Measurements from ENCODE around the gene CDK5R1.
"Not testable (repeated sequence)": the region's sequence is repeated elsewhere in the genome, so short reads cannot be mapped to it uniquely, and the experiment has no call there.

Gene CDK5R1

GRCh38 chr17:32520737-32521404 lies 34.1 kb downstream of the CDK5R1 start:
- ATAC-seq (replicated peaks) (no peak), DNase-seq (no peak)
- peak overlapping the region; percentile 59 for H3K27ac Mint-ChIP-seq
- H3K36me3 Mint-ChIP-seq, result peaks cover 2 to 8% of the 10 kb centered on the region in 2 donors
- H3K4me1 Mint-ChIP-seq, result peaks cover 54 to 97% of the 10 kb centered on the region in 2 donors
- H3K27me3 Mint-ChIP-seq, result peaks cover 0 to 9% of the 10 kb centered on the region in 2 donors
- peak overlapping the region; percentile 4 to 78 for H3K4me3 Mint-ChIP-seq
- H3K9me3 Mint-ChIP-seq, result no peaks in the 10 kb centered on the region

- Mint-ChIP-seq H3K4me3 (peak overlapping the region; percentile 46 to 67), H3K4me1 (peaks cover 46 to 93% of the 10 kb centered on the region in 2 donors), H3K9me3 (no peaks in the 10 kb centered on the region), H3K27me3 (peaks cover 0 to 16% of the 10 kb centered on the region in 2 donors), H3K36me3 (peaks cover 2 to 12% of the 10 kb centered on the region in 2 donors), H3K27ac (peak overlapping the region; percentile 95)
- peak; percentile 72 to 75 for ATAC-seq (replicated peaks)
- DNase-seq, result peak; percentile 76
Measured at GRCh38 chr17:32523017-32523680, 36.4 kb downstream of the CDK5R1 start.

- H3K4me1 Mint-ChIP-seq, result peaks cover 48 to 93% of the 10 kb centered on the region in 2 donors
- peak overlapping the region; percentile 44 to 67 for H3K4me3 Mint-ChIP-seq
- ATAC-seq (replicated peaks) (peak; percentile 70 to 78), DNase-seq (peak; percentile 48)
- H3K27me3 Mint-ChIP-seq, result peaks cover 0 to 13% of the 10 kb centered on the region in 2 donors
- H3K36me3 Mint-ChIP-seq, result peaks cover 2 to 16% of the 10 kb centered on the region in 2 donors
- H3K27ac Mint-ChIP-seq, result peak overlapping the region; percentile 95
- no peaks in the 10 kb centered on the region for H3K9me3 Mint-ChIP-seq
Measured at GRCh38 chr17:32523827-32524552, 37.2 kb downstream of the CDK5R1 start.

- peaks cover 2 to 16% of the 10 kb centered on the region in 2 donors for H3K36me3 Mint-ChIP-seq
- peaks cover 48 to 88% of the 10 kb centered on the region in 2 donors for H3K4me1 Mint-ChIP-seq
- peaks cover 0 to 11% of the 10 kb centered on the region in 2 donors for H3K27me3 Mint-ChIP-seq
- peak overlapping the region; percentile 95 for H3K27ac Mint-ChIP-seq
- ATAC-seq (replicated peaks); H3K9me3 Mint-ChIP-seq; DNase-seq: not testable (repeated sequence)
- H3K4me3 Mint-ChIP-seq, result peak overlapping the region in 1 of 2 donors; percentile 67
Measured at GRCh38 chr17:32524553-32524880, 37.7 kb downstream of the CDK5R1 start.

- Mint-ChIP-seq H3K4me3 (no peak overlapping the region), H3K27me3 (peaks cover 0 to 8% of the 10 kb centered on the region in 2 donors), H3K9me3 (no peaks in the 10 kb centered on the region), H3K4me1 (peaks cover 44 to 82% of the 10 kb centered on the region in 2 donors), H3K27ac (peak overlapping the region; percentile 95), H3K36me3 (peaks cover 2 to 16% of the 10 kb centered on the region in 2 donors)
- no peak for ATAC-seq (replicated peaks)
- no peak for DNase-seq
Measured at GRCh38 chr17:32525122-32525521, 38.3 kb downstream of the CDK5R1 start.

GRCh38 chr17:32527146-32527545 lies 40.4 kb downstream of the CDK5R1 start:
- peaks cover 2 to 13% of the 10 kb centered on the region in 2 donors for H3K36me3 Mint-ChIP-seq
- no peaks in the 10 kb centered on the region for H3K9me3 Mint-ChIP-seq
- H3K4me1 Mint-ChIP-seq, result peaks cover 31 to 67% of the 10 kb centered on the region in 2 donors
- ATAC-seq (replicated peaks) (no peak), DNase-seq (no peak)
- H3K4me3 Mint-ChIP-seq, result no peak overlapping the region
- peak overlapping the region; percentile 67 for H3K27ac Mint-ChIP-seq
- H3K27me3 Mint-ChIP-seq, result peaks cover 0 to 8% of the 10 kb centered on the region in 2 donors

GRCh38 chr17:32528825-32529224 lies 42.0 kb downstream of the CDK5R1 start:
- peaks cover 4 to 13% of the 10 kb centered on the region in 2 donors for H3K36me3 Mint-ChIP-seq
- H3K9me3 Mint-ChIP-seq, result no peaks in the 10 kb centered on the region
- ATAC-seq (replicated peaks), result no peak
- no peak overlapping the region for H3K4me3 Mint-ChIP-seq
- H3K27me3 Mint-ChIP-seq, result peaks cover 0 to 8% of the 10 kb centered on the region in 2 donors
- no peak overlapping the region for H3K27ac Mint-ChIP-seq
- peaks cover 25 to 50% of the 10 kb centered on the region in 2 donors for H3K4me1 Mint-ChIP-seq
- no peak for DNase-seq

- H3K4me1 Mint-ChIP-seq, result peaks cover 25 to 44% of the 10 kb centered on the region in 2 donors
- H3K4me3 Mint-ChIP-seq, result no peak overlapping the region
- no peaks in the 10 kb centered on the region for H3K9me3 Mint-ChIP-seq
- H3K36me3 Mint-ChIP-seq, result peaks cover 4 to 13% of the 10 kb centered on the region in 2 donors
- H3K27me3 Mint-ChIP-seq, result peaks cover 0 to 8% of the 10 kb centered on the region in 2 donors
- ATAC-seq (replicated peaks), result no peak
- no peak for DNase-seq
- H3K27ac Mint-ChIP-seq, result no peak overlapping the region
Measured at GRCh38 chr17:32529604-32530003, 42.8 kb downstream of the CDK5R1 start.

- H3K4me1 Mint-ChIP-seq, result peaks cover 9 to 12% of the 10 kb centered on the region in 2 donors
Measured at GRCh38 chr17:32533296-32533695, 46.5 kb downstream of the CDK5R1 start.

GRCh38 chr17:32536736-32537643 lies 50.2 kb downstream of the CDK5R1 start:
- DNase-seq, result no peak
- ATAC-seq (replicated peaks), result no peak
- peaks cover 0 to 4% of the 10 kb centered on the region in 2 donors for H3K4me1 Mint-ChIP-seq
- H3K36me3 Mint-ChIP-seq, result peaks cover 4 to 9% of the 10 kb centered on the region in 2 donors
- H3K9me3 Mint-ChIP-seq, result no peaks in the 10 kb centered on the region
- H3K4me3 Mint-ChIP-seq, result no peak overlapping the region
- no peak overlapping the region for H3K27ac Mint-ChIP-seq
- no peaks in the 10 kb centered on the region for H3K27me3 Mint-ChIP-seq

More at GRCh38 chr17:32533296-32533695, 46.5 kb downstream of the CDK5R1 start:
- no peaks in the 10 kb centered on the region for H3K27me3 Mint-ChIP-seq
- no peak overlapping the region for H3K4me3 Mint-ChIP-seq
- H3K27ac Mint-ChIP-seq, result no peak overlapping the region
- ATAC-seq (replicated peaks) (no peak), DNase-seq (no peak)
- H3K36me3 Mint-ChIP-seq, result peaks cover 4 to 6% of the 10 kb centered on the region in 2 donors
- no peaks in the 10 kb centered on the region for H3K9me3 Mint-ChIP-seq

Measured in stimulated activated naive B cell treated with anti-CD40 and anti-IgM and Interleukin-4, amounts not matched to agents 10 μg/mL and 1 μg/mL and 100 μg/mL, for 72 hours (primary cell).